ENCODE results near the gene ABR.
"Not testable (repeated sequence)": the region's sequence is repeated elsewhere in the genome, so short reads cannot be mapped to it uniquely, and the experiment has no call there.

ABR gene

GRCh38 chr17:1050246-1050995 lies 129.4 kb downstream of the ABR start:
- H3K9me3 ChIP-seq (ENCODE audit: control insufficient read depth, insufficient read depth, low read depth, low read length): no peaks in the 10 kb centered on the region
- H3K9ac ChIP-seq (ENCODE audit: low read length): no peak overlapping the region
- no peaks in the 10 kb centered on the region for H3K27me3 ChIP-seq (ENCODE audit: control insufficient read depth, insufficient read depth, low read length)
- H3K36me3 ChIP-seq (ENCODE audit: control insufficient read depth, insufficient read depth, low read length): peaks cover 8% of the 10 kb centered on the region
- no peak overlapping the region for H3K27ac ChIP-seq (ENCODE audit: low read depth, low read length)
- no peak overlapping the region for H3K4me3 ChIP-seq (ENCODE audit: low read depth, low read length)
- no peaks in the 10 kb centered on the region for H3K4me1 ChIP-seq (ENCODE audit: control insufficient read depth, insufficient read depth, low read length)

- H3K9ac ChIP-seq (ENCODE audit: low read length): no peak overlapping the region
- peaks cover 8% of the 10 kb centered on the region for H3K36me3 ChIP-seq (ENCODE audit: control insufficient read depth, insufficient read depth, low read length)
- H3K27me3 ChIP-seq (ENCODE audit: control insufficient read depth, insufficient read depth, low read length): no peaks in the 10 kb centered on the region
- H3K27ac ChIP-seq (ENCODE audit: low read depth, low read length): no peak overlapping the region
- H3K4me3 ChIP-seq (ENCODE audit: low read depth, low read length): no peak overlapping the region
- no peaks in the 10 kb centered on the region for H3K4me1 ChIP-seq (ENCODE audit: control insufficient read depth, insufficient read depth, low read length)
- H3K9me3 ChIP-seq (ENCODE audit: control insufficient read depth, insufficient read depth, low read depth, low read length): no peaks in the 10 kb centered on the region
These were observed 130.1 kb downstream of the ABR start for GRCh38 chr17:1049446-1050225.

- not testable (repeated sequence) for H3K27me3 ChIP-seq (ENCODE audit: control insufficient read depth, insufficient read depth, low read length); H3K27ac ChIP-seq (ENCODE audit: low read depth, low read length); H3K36me3 ChIP-seq (ENCODE audit: control insufficient read depth, insufficient read depth, low read length); H3K9me3 ChIP-seq (ENCODE audit: control insufficient read depth, insufficient read depth, low read depth, low read length); H3K4me1 ChIP-seq (ENCODE audit: control insufficient read depth, insufficient read depth, low read length); H3K9ac ChIP-seq (ENCODE audit: low read length); H3K4me3 ChIP-seq (ENCODE audit: low read depth, low read length)
These were observed 131.2 kb downstream of the ABR start for GRCh38 chr17:1048516-1049115.

- Histone ChIP-seq H3K36me3 (ENCODE audit: control insufficient read depth, insufficient read depth, low read length) (peaks cover 3% of the 10 kb centered on the region), H3K27ac (ENCODE audit: low read depth, low read length) (no peak overlapping the region), H3K9me3 (ENCODE audit: control insufficient read depth, insufficient read depth, low read depth, low read length) (no peaks in the 10 kb centered on the region), H3K27me3 (ENCODE audit: control insufficient read depth, insufficient read depth, low read length) (no peaks in the 10 kb centered on the region), H3K4me1 (ENCODE audit: control insufficient read depth, insufficient read depth, low read length) (no peaks in the 10 kb centered on the region), H3K4me3 (ENCODE audit: low read depth, low read length) (no peak overlapping the region), H3K9ac (ENCODE audit: low read length) (no peak overlapping the region)
These were observed 131.8 kb downstream of the ABR start for GRCh38 chr17:1047879-1048470.

GRCh38 chr17:1047177-1047878 lies 132.5 kb downstream of the ABR start:
- Histone ChIP-seq H3K9me3 (ENCODE audit: control insufficient read depth, insufficient read depth, low read depth, low read length) (no peaks in the 10 kb centered on the region), H3K9ac (ENCODE audit: low read length) (no peak overlapping the region), H3K36me3 (ENCODE audit: control insufficient read depth, insufficient read depth, low read length) (peaks cover 3% of the 10 kb centered on the region), H3K4me3 (ENCODE audit: low read depth, low read length) (no peak overlapping the region), H3K27me3 (ENCODE audit: control insufficient read depth, insufficient read depth, low read length) (no peaks in the 10 kb centered on the region), H3K27ac (ENCODE audit: low read depth, low read length) (0 out of 2 replicates have a peak overlapping the region, but pooled peaks have one; percentile 6), H3K4me1 (ENCODE audit: control insufficient read depth, insufficient read depth, low read length) (no peaks in the 10 kb centered on the region)

GRCh38 chr17:1045456-1045855 lies 134.3 kb downstream of the ABR start:
- peaks cover 3% of the 10 kb centered on the region for H3K36me3 ChIP-seq (ENCODE audit: control insufficient read depth, insufficient read depth, low read length)
- H3K27ac ChIP-seq (ENCODE audit: low read depth, low read length): no peak overlapping the region
- no peaks in the 10 kb centered on the region for H3K4me1 ChIP-seq (ENCODE audit: control insufficient read depth, insufficient read depth, low read length)
- H3K9me3 ChIP-seq (ENCODE audit: control insufficient read depth, insufficient read depth, low read depth, low read length): no peaks in the 10 kb centered on the region
- no peak overlapping the region for H3K4me3 ChIP-seq (ENCODE audit: low read depth, low read length)
- no peak overlapping the region for H3K9ac ChIP-seq (ENCODE audit: low read length)
- H3K27me3 ChIP-seq (ENCODE audit: control insufficient read depth, insufficient read depth, low read length): no peaks in the 10 kb centered on the region

- not testable (repeated sequence) for H3K4me1 ChIP-seq (ENCODE audit: control insufficient read depth, insufficient read depth, low read length); H3K36me3 ChIP-seq (ENCODE audit: control insufficient read depth, insufficient read depth, low read length); H3K27ac ChIP-seq (ENCODE audit: low read depth, low read length); H3K27me3 ChIP-seq (ENCODE audit: control insufficient read depth, insufficient read depth, low read length); H3K9me3 ChIP-seq (ENCODE audit: control insufficient read depth, insufficient read depth, low read depth, low read length); H3K4me3 ChIP-seq (ENCODE audit: low read depth, low read length); H3K9ac ChIP-seq (ENCODE audit: low read length)
These were observed 135.3 kb downstream of the ABR start for GRCh38 chr17:1044387-1045009.

- Histone ChIP-seq H3K9me3 (ENCODE audit: control insufficient read depth, insufficient read depth, low read depth, low read length) (no peaks in the 10 kb centered on the region), H3K27ac (ENCODE audit: low read depth, low read length) (no peak overlapping the region), H3K27me3 (ENCODE audit: control insufficient read depth, insufficient read depth, low read length) (no peaks in the 10 kb centered on the region), H3K4me1 (ENCODE audit: control insufficient read depth, insufficient read depth, low read length) (peaks cover 13% of the 10 kb centered on the region), H3K36me3 (ENCODE audit: control insufficient read depth, insufficient read depth, low read length) (no peaks in the 10 kb centered on the region; the same call in 1 of the 2 replicates), H3K9ac (ENCODE audit: low read length) (no peak overlapping the region), H3K4me3 (ENCODE audit: low read depth, low read length) (no peak overlapping the region)
These were observed 136.1 kb downstream of the ABR start for GRCh38 chr17:1043601-1044251.

- peaks cover 18% of the 10 kb centered on the region for H3K4me1 ChIP-seq (ENCODE audit: control insufficient read depth, insufficient read depth, low read length)
- H3K36me3 ChIP-seq (ENCODE audit: control insufficient read depth, insufficient read depth, low read length): no peaks in the 10 kb centered on the region; the same call in 1 of the 2 replicates
- H3K27ac ChIP-seq (ENCODE audit: low read depth, low read length): no peak overlapping the region
- no peaks in the 10 kb centered on the region for H3K9me3 ChIP-seq (ENCODE audit: control insufficient read depth, insufficient read depth, low read depth, low read length)
- H3K27me3 ChIP-seq (ENCODE audit: control insufficient read depth, insufficient read depth, low read length): no peaks in the 10 kb centered on the region
- no peak overlapping the region for H3K9ac ChIP-seq (ENCODE audit: low read length)
- H3K4me3 ChIP-seq (ENCODE audit: low read depth, low read length): no peak overlapping the region
These were observed 137.3 kb downstream of the ABR start for GRCh38 chr17:1042486-1042885.

- Histone ChIP-seq H3K4me1 (ENCODE audit: control insufficient read depth, insufficient read depth, low read length) (peaks cover 18% of the 10 kb centered on the region), H3K4me3 (ENCODE audit: low read depth, low read length) (no peak overlapping the region), H3K9ac (ENCODE audit: low read length) (no peak overlapping the region), H3K36me3 (ENCODE audit: control insufficient read depth, insufficient read depth, low read length) (no peaks in the 10 kb centered on the region; the same call in 1 of the 2 replicates), H3K27me3 (ENCODE audit: control insufficient read depth, insufficient read depth, low read length) (no peaks in the 10 kb centered on the region), H3K9me3 (ENCODE audit: control insufficient read depth, insufficient read depth, low read depth, low read length) (no peaks in the 10 kb centered on the region), H3K27ac (ENCODE audit: low read depth, low read length) (no peak overlapping the region)
These were observed 138.0 kb downstream of the ABR start for GRCh38 chr17:1041746-1042145.
